Peyer's patch (tissue), 4 donors: ENCODE measurements around the gene SCFD2. TPM values are rescaled to one million over a fixed set of nuclear protein-coding genes. Genes with fewer than 3 reads are reported as not detected.
"Not testable (repeated sequence)": the region's sequence is repeated elsewhere in the genome, so short reads cannot be mapped to it uniquely, and the experiment has no call there.

Source experiments
- DNase-seq, 3 donors: peaks; one replicate each; pipeline ENCODE4 v3.0.0-alpha.2; 2017 to 2019
- H3K27ac ChIP-seq, 4 donors: fragments of 200-600 bp; sonication (generic); one replicate each; pipeline ENCODE4 v1.5.1; 2016 to 2019
- H3K27me3 ChIP-seq, 2 donors: fragments of 200-600 bp; sonication (generic); one replicate each; pipeline ENCODE4 v1.5.1; 2019
- H3K36me3 ChIP-seq, 3 donors: fragments of 200-600 bp; sonication (generic); one replicate each; pipeline ENCODE4 v1.5.1; 2016 to 2019
- H3K4me1 ChIP-seq, 4 donors: fragments of 200-600 bp; sonication (generic); one replicate each; pipeline ENCODE4 v1.5.1; 2016 to 2019
- H3K4me3 ChIP-seq, 4 donors: fragments of 200-600 bp; sonication (generic); 1 replicate in 3 of 4; 2 replicates in 1 of 4; pipeline ENCODE4 v1.5.1; 2016 to 2019; ENCODE audit warnings: mild to moderate bottlenecking in 1 of 4
- H3K9me3 ChIP-seq, 4 donors: fragments of 200-600 bp; sonication (generic); one replicate each; pipeline ENCODE4 v1.5.1; 2016 to 2019; ENCODE audit warnings: mild to moderate bottlenecking in 1 of 4
- CTCF ChIP-seq, 6 experiments: fragments of 450-650 bp in 4 of 6; fragments of 200-600 bp in 2 of 6; sonication (generic) in 1 of 6; IDR thresholded peaks; one replicate each; pipeline ENCODE4 v1.5.1; 2017 to 2019; ENCODE audit warnings: antibody characterized with exemption in 6 of 6, mild to moderate bottlenecking in 3 of 6, moderate library complexity in 1 of 6
- POLR2A ChIP-seq, 2 donors: fragments of 450-650 bp; IDR thresholded peaks; one replicate each; pipeline ENCODE4 v1.5.1; 2017; ENCODE audit warnings: antibody characterized with exemption in 2 of 2, mild to moderate bottlenecking in 2 of 2, moderate library complexity in 2 of 2
- total RNA-seq, 4 donors: library from RNA; depleted of rRNA; stranded (reverse); fragments of >200 nt; gene quantifications; one replicate each; pipeline ENCODE4 v1.1.0, GENCODE V29; 2016

SCFD2 gene
- total RNA-seq, 4 donors from 2014 or later: 17.3 to 165 (median 30.1) TPM

- no peak for DNase-seq
- Histone ChIP-seq H3K27me3 (no peaks in the 10 kb centered on the region), H3K27ac (no peak overlapping the region)
Measured at GRCh38 chr4:53281438-53281837, 84.4 kb downstream of the SCFD2 start.

GRCh38 chr4:53280846-53281245 lies 85.0 kb downstream of the SCFD2 start:
- Histone ChIP-seq H3K4me3 (no peak overlapping the region), H3K9me3 (no peaks in the 10 kb centered on the region), H3K27ac (no peak overlapping the region), H3K4me1 (no peaks in the 10 kb centered on the region), H3K36me3 (no peaks in the 10 kb centered on the region), H3K27me3 (no peaks in the 10 kb centered on the region)
- no peak for DNase-seq
- no peak for TF ChIP-seq CTCF (IDR thresholded peaks at IDR 0.05)
- TF ChIP-seq POLR2A (IDR thresholded peaks at IDR 0.05): no peak

More at GRCh38 chr4:53281438-53281837, 84.4 kb downstream of the SCFD2 start:
- Histone ChIP-seq H3K4me3 (no peak overlapping the region), H3K9me3 (no peaks in the 10 kb centered on the region), H3K36me3 (no peaks in the 10 kb centered on the region), H3K4me1 (no peaks in the 10 kb centered on the region)
- no peak for TF ChIP-seq CTCF (IDR thresholded peaks at IDR 0.05)
- TF ChIP-seq POLR2A (IDR thresholded peaks at IDR 0.05): no peak

GRCh38 chr4:53274609-53275268 lies 91.1 kb downstream of the SCFD2 start:
- TF ChIP-seq CTCF (IDR thresholded peaks at IDR 0.05) (no peak), POLR2A (IDR thresholded peaks at IDR 0.05) (no peak)
- Histone ChIP-seq H3K27ac (no peak overlapping the region), H3K4me3 (no peak overlapping the region), H3K27me3 (no peaks in the 10 kb centered on the region), H3K9me3 (no peaks in the 10 kb centered on the region), H3K36me3 (no peaks in the 10 kb centered on the region), H3K4me1 (no peaks in the 10 kb centered on the region)
- DNase-seq: no peak

GRCh38 chr4:53273726-53274125 lies 92.1 kb downstream of the SCFD2 start:
- Histone ChIP-seq H3K36me3 (no peaks in the 10 kb centered on the region), H3K4me3 (no peak overlapping the region), H3K27me3 (no peaks in the 10 kb centered on the region), H3K9me3 (no peaks in the 10 kb centered on the region), H3K27ac (no peak overlapping the region), H3K4me1 (no peaks in the 10 kb centered on the region)
- no peak for DNase-seq
- TF ChIP-seq POLR2A (IDR thresholded peaks at IDR 0.05): no peak
- no peak for TF ChIP-seq CTCF (IDR thresholded peaks at IDR 0.05)

GRCh38 chr4:53267026-53267425 lies 98.8 kb downstream of the SCFD2 start:
- Histone ChIP-seq H3K27ac (no peak overlapping the region), H3K9me3 (no peaks in the 10 kb centered on the region), H3K36me3 (no peaks in the 10 kb centered on the region), H3K27me3 (no peaks in the 10 kb centered on the region), H3K4me3 (no peak overlapping the region), H3K4me1 (no peaks in the 10 kb centered on the region)
- TF ChIP-seq CTCF (IDR thresholded peaks at IDR 0.05) (no peak), POLR2A (IDR thresholded peaks at IDR 0.05) (no peak)
- no peak for DNase-seq

GRCh38 chr4:53255986-53256385 lies 109.9 kb downstream of the SCFD2 start:
- H3K27me3 ChIP-seq, H3K36me3 ChIP-seq, H3K27ac ChIP-seq, H3K4me3 ChIP-seq, H3K9me3 ChIP-seq, DNase-seq, H3K4me1 ChIP-seq: not testable (repeated sequence)
